Raji (cell line): Measurements from ENCODE around the gene CEP55.

Experiments used
- POLR2A ChIP-seq: IDR thresholded peaks from 2 replicates; pipeline ENCODE4 v1.6.1; 2011; ENCODE audit warnings: low read depth, low read length, control low read depth; ENCODE audit not compliant: insufficient read depth

Gene CEP55

GRCh38 chr10:93464776-93465388 is 31.5 kb upstream of the CEP55 start:
- TF ChIP-seq POLR2A = no peak

GRCh38 chr10:93465806-93466675 is 30.4 kb upstream of the CEP55 start:
- no peak for TF ChIP-seq POLR2A

GRCh38 chr10:93468461-93469213 is 27.8 kb upstream of the CEP55 start:
- no peak for TF ChIP-seq POLR2A

- no peak for TF ChIP-seq POLR2A
These were observed 27.0 kb upstream of the CEP55 start for GRCh38 chr10:93469454-93469853.

- TF ChIP-seq POLR2A = no peak
These were observed 25.2 kb upstream of the CEP55 start for GRCh38 chr10:93471110-93471651.

GRCh38 chr10:93473161-93473560 is 23.3 kb upstream of the CEP55 start:
- TF ChIP-seq POLR2A = no peak

- TF ChIP-seq POLR2A = no peak
These were observed 22.5 kb upstream of the CEP55 start for GRCh38 chr10:93473804-93474472.

GRCh38 chr10:93475227-93475626 is 21.2 kb upstream of the CEP55 start:
- no peak for TF ChIP-seq POLR2A

- TF ChIP-seq POLR2A = no peak
These were observed 20.5 kb upstream of the CEP55 start for GRCh38 chr10:93475871-93476270.

- no peak for TF ChIP-seq POLR2A
These were observed 19.7 kb upstream of the CEP55 start for GRCh38 chr10:93476756-93477155.

- no peak for TF ChIP-seq POLR2A
These were observed 17.5 kb upstream of the CEP55 start for GRCh38 chr10:93478873-93479272.

GRCh38 chr10:93481637-93482144 is 14.7 kb upstream of the CEP55 start:
- TF ChIP-seq POLR2A = no peak

GRCh38 chr10:93482145-93482834 is 14.1 kb upstream of the CEP55 start, which contains the start of gene MYOF:
TSS of gene MYOF (minus strand) at chr10:93482334. CDS start at chr10:93482194, 140 bp downstream.
- no peak for TF ChIP-seq POLR2A

- no peak for TF ChIP-seq POLR2A
These were observed 10.7 kb upstream of the CEP55 start for GRCh38 chr10:93485690-93486089.
